ENCODE results near the gene GPS2. TPM values are rescaled to one million over a fixed set of nuclear protein-coding genes. Genes with fewer than 3 reads are reported as not detected.

GPS2 gene
- total and polyA plus RNA-seq, 10 of the 15 experiments (the other 5 are each of a cell fraction or from before 2014, with no cell fraction given), result 10.2 to 96.4 (median 42.5) TPM

DNA sequence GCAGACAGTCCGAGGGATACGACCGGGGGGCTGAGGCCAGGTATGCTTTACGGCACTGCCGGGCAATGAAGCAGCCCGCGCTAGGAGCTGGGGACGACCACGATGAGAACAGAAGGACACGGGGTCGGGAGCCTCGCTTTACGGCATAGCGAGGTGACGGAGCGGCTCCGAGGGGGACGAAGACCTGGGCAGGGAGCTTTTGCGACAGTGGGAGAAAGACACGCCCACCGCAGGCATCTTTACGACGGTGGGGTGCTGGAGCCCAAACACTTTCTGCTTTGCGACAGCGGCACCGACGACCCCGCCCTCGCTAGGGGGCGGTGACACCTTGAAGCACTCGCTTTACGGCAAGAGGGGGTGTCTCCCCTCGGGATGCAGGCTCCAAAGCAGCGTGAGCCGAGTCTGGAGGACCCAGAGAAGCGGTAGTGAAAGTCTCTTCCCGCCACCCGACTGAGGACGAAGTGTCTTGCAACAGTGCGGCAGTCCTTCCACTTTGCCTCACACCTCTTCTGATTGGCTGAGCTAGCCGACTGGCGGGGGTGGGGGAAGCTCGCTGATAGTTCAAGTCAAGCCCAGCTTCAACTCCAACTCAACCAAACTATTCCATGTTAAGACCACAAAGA is 14.3 kb upstream of the GPS2 start (continued):
- TF ChIP-seq, protein P1, sequence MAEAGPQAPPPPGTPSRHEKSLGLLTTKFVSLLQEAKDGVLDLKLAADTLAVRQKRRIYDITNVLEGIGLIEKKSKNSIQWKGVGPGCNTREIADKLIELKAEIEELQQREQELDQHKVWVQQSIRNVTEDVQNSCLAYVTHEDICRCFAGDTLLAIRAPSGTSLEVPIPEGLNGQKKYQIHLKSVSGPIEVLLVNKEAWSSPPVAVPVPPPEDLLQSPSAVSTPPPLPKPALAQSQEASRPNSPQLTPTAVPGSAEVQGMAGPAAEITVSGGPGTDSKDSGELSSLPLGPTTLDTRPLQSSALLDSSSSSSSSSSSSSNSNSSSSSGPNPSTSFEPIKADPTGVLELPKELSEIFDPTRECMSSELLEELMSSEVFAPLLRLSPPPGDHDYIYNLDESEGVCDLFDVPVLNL (IDR thresholded peaks at IDR 0.05; ENCODE audit: low read depth, low read length), result peak; percentile 33; the same call in 1 of the 2 replicates
- TF ChIP-seq KLF5 (IDR thresholded peaks at IDR 0.05; ENCODE audit: partially characterized antibody), result peak; percentile 13
- no peak; the same call in 1 of the 2 replicates for TF ChIP-seq CBFB (IDR thresholded peaks at IDR 0.05; ENCODE audit: low read depth)
- TF ChIP-seq, protein P2, sequence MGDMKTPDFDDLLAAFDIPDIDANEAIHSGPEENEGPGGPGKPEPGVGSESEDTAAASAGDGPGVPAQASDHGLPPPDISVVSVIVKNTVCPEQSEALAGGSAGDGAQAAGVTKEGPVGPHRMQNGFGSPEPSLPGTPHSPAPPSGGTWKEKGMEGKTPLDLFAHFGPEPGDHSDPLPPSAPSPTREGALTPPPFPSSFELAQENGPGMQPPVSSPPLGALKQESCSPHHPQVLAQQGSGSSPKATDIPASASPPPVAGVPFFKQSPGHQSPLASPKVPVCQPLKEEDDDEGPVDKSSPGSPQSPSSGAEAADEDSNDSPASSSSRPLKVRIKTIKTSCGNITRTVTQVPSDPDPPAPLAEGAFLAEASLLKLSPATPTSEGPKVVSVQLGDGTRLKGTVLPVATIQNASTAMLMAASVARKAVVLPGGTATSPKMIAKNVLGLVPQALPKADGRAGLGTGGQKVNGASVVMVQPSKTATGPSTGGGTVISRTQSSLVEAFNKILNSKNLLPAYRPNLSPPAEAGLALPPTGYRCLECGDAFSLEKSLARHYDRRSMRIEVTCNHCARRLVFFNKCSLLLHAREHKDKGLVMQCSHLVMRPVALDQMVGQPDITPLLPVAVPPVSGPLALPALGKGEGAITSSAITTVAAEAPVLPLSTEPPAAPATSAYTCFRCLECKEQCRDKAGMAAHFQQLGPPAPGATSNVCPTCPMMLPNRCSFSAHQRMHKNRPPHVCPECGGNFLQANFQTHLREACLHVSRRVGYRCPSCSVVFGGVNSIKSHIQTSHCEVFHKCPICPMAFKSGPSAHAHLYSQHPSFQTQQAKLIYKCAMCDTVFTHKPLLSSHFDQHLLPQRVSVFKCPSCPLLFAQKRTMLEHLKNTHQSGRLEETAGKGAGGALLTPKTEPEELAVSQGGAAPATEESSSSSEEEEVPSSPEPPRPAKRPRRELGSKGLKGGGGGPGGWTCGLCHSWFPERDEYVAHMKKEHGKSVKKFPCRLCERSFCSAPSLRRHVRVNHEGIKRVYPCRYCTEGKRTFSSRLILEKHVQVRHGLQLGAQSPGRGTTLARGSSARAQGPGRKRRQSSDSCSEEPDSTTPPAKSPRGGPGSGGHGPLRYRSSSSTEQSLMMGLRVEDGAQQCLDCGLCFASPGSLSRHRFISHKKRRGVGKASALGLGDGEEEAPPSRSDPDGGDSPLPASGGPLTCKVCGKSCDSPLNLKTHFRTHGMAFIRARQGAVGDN (IDR thresholded peaks at IDR 0.05), result no peak
- TF ChIP-seq, protein P3, sequence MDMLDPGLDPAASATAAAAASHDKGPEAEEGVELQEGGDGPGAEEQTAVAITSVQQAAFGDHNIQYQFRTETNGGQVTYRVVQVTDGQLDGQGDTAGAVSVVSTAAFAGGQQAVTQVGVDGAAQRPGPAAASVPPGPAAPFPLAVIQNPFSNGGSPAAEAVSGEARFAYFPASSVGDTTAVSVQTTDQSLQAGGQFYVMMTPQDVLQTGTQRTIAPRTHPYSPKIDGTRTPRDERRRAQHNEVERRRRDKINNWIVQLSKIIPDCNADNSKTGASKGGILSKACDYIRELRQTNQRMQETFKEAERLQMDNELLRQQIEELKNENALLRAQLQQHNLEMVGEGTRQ (IDR thresholded peaks at IDR 0.05; ENCODE audit: borderline replicate concordance, low read depth, low read length), result no peak
- TF ChIP-seq SMAD5 (IDR thresholded peaks at IDR 0.05; ENCODE audit: low read depth), result peak; percentile 35; the same call in 1 of the 2 replicates
- TF ChIP-seq CBX3 (IDR thresholded peaks at IDR 0.05; ENCODE audit: borderline replicate concordance, low read depth), result no peak
- TF ChIP-seq, protein P4, sequence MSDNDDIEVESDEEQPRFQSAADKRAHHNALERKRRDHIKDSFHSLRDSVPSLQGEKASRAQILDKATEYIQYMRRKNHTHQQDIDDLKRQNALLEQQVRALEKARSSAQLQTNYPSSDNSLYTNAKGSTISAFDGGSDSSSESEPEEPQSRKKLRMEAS (IDR thresholded peaks at IDR 0.05; ENCODE audit: low read depth, low read length), result 0 out of 2 replicates have a peak, but pooled peaks have one; percentile 14
- no peak for TF ChIP-seq MYB (IDR thresholded peaks at IDR 0.05; ENCODE audit: borderline replicate concordance, low read depth, low read length)
- TF ChIP-seq CHD1 (IDR thresholded peaks at IDR 0.05; ENCODE audit: low read depth, low read length), result no peak
- no peak for TF ChIP-seq EZH2 (IDR thresholded peaks at IDR 0.05; ENCODE audit: borderline replicate concordance, control insufficient read depth, low read depth, low read length)
- TF ChIP-seq, protein P5, sequence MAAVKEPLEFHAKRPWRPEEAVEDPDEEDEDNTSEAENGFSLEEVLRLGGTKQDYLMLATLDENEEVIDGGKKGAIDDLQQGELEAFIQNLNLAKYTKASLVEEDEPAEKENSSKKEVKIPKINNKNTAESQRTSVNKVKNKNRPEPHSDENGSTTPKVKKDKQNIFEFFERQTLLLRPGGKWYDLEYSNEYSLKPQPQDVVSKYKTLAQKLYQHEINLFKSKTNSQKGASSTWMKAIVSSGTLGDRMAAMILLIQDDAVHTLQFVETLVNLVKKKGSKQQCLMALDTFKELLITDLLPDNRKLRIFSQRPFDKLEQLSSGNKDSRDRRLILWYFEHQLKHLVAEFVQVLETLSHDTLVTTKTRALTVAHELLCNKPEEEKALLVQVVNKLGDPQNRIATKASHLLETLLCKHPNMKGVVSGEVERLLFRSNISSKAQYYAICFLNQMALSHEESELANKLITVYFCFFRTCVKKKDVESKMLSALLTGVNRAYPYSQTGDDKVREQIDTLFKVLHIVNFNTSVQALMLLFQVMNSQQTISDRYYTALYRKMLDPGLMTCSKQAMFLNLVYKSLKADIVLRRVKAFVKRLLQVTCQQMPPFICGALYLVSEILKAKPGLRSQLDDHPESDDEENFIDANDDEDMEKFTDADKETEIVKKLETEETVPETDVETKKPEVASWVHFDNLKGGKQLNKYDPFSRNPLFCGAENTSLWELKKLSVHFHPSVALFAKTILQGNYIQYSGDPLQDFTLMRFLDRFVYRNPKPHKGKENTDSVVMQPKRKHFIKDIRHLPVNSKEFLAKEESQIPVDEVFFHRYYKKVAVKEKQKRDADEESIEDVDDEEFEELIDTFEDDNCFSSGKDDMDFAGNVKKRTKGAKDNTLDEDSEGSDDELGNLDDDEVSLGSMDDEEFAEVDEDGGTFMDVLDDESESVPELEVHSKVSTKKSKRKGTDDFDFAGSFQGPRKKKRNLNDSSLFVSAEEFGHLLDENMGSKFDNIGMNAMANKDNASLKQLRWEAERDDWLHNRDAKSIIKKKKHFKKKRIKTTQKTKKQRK (IDR thresholded peaks at IDR 0.05; ENCODE audit: low read depth, low read length), result no peak
- TF ChIP-seq, protein P6, sequence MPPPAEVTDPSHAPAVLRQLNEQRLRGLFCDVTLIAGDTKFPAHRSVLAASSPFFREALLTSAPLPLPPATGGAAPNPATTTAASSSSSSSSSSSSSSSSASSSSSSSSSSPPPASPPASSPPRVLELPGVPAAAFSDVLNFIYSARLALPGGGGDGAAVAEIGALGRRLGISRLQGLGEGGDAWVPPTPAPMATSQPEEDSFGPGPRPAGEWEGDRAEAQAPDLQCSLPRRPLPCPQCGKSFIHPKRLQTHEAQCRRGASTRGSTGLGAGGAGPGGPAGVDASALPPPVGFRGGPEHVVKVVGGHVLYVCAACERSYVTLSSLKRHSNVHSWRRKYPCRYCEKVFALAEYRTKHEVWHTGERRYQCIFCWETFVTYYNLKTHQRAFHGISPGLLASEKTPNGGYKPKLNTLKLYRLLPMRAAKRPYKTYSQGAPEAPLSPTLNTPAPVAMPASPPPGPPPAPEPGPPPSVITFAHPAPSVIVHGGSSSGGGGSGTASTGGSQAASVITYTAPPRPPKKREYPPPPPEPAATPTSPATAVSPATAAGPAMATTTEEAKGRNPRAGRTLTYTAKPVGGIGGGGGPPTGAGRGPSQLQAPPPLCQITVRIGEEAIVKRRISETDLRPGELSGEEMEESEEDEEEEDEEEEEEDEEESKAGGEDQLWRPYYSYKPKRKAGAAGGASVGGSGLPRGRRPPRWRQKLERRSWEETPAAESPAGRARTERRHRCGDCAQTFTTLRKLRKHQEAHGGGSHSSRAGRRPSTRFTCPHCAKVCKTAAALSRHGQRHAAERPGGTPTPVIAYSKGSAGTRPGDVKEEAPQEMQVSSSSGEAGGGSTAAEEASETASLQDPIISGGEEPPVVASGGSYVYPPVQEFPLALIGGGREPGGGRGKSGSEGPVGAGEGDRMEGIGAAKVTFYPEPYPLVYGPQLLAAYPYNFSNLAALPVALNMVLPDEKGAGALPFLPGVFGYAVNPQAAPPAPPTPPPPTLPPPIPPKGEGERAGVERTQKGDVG (CRISPR knock-in tag; IDR thresholded peaks at IDR 0.05), result no peak
- TF ChIP-seq FOXK2 (IDR thresholded peaks at IDR 0.05), result no peak
- TF ChIP-seq, protein P7, sequence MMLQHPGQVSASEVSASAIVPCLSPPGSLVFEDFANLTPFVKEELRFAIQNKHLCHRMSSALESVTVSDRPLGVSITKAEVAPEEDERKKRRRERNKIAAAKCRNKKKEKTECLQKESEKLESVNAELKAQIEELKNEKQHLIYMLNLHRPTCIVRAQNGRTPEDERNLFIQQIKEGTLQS (IDR thresholded peaks at IDR 0.05; ENCODE audit: borderline replicate concordance, extremely low read depth, low read depth, low read length), result peak; percentile 86

Measured in GM12878 (cell line).